ENCODE data around the gene SERPIND1.
"Not testable (repeated sequence)": the region's sequence is repeated elsewhere in the genome, so short reads cannot be mapped to it uniquely, and the experiment has no call there.

Gene SERPIND1

GRCh38 chr22:20729194-20729593 lies 44.7 kb upstream of the SERPIND1 start:
- Histone ChIP-seq H3K36me3 (ENCODE audit: control insufficient read depth, insufficient read depth, low read length) (peaks cover 29% of the 10 kb centered on the region), H3K27me3 (replicated peaks; ENCODE audit: control insufficient read depth, insufficient read depth, low read length) (no peaks in the 10 kb centered on the region), H3K4me3 (replicated peaks; ENCODE audit: low read depth, low read length) (no peak overlapping the region)
- no peak for DNase-seq (ENCODE audit: extremely low read depth, insufficient read length)
- TF ChIP-seq, protein P1, sequence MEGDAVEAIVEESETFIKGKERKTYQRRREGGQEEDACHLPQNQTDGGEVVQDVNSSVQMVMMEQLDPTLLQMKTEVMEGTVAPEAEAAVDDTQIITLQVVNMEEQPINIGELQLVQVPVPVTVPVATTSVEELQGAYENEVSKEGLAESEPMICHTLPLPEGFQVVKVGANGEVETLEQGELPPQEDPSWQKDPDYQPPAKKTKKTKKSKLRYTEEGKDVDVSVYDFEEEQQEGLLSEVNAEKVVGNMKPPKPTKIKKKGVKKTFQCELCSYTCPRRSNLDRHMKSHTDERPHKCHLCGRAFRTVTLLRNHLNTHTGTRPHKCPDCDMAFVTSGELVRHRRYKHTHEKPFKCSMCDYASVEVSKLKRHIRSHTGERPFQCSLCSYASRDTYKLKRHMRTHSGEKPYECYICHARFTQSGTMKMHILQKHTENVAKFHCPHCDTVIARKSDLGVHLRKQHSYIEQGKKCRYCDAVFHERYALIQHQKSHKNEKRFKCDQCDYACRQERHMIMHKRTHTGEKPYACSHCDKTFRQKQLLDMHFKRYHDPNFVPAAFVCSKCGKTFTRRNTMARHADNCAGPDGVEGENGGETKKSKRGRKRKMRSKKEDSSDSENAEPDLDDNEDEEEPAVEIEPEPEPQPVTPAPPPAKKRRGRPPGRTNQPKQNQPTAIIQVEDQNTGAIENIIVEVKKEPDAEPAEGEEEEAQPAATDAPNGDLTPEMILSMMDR (IDR thresholded peaks at IDR 0.05; ENCODE audit: insufficient read depth, low read length, poor library complexity, severe bottlenecking), result no peak

GRCh38 chr22:20732431-20732830 lies 41.5 kb upstream of the SERPIND1 start:
- not testable (repeated sequence) for DNase-seq (ENCODE audit: extremely low read depth, insufficient read length); H3K4me3 ChIP-seq (replicated peaks; ENCODE audit: low read depth, low read length); H3K27me3 ChIP-seq (replicated peaks; ENCODE audit: control insufficient read depth, insufficient read depth, low read length)
- H3K36me3 ChIP-seq (ENCODE audit: control insufficient read depth, insufficient read depth, low read length), result peaks cover 14% of the 10 kb centered on the region

- H3K4me3 ChIP-seq (replicated peaks; ENCODE audit: low read depth, low read length); H3K27me3 ChIP-seq (replicated peaks; ENCODE audit: control insufficient read depth, insufficient read depth, low read length); H3K36me3 ChIP-seq (ENCODE audit: control insufficient read depth, insufficient read depth, low read length); DNase-seq (ENCODE audit: extremely low read depth, insufficient read length): not testable (repeated sequence)
These were observed 38.4 kb upstream of the SERPIND1 start for GRCh38 chr22:20735356-20736162.

- not testable (repeated sequence) for H3K4me3 ChIP-seq (replicated peaks; ENCODE audit: low read depth, low read length); H3K36me3 ChIP-seq (ENCODE audit: control insufficient read depth, insufficient read depth, low read length); DNase-seq (ENCODE audit: extremely low read depth, insufficient read length); H3K27me3 ChIP-seq (replicated peaks; ENCODE audit: control insufficient read depth, insufficient read depth, low read length)
These were observed 37.0 kb upstream of the SERPIND1 start for GRCh38 chr22:20736891-20737290.

GRCh38 chr22:20738394-20739089 lies 35.4 kb upstream of the SERPIND1 start:
- no peak for DNase-seq (ENCODE audit: extremely low read depth, insufficient read length)
- H3K4me3 ChIP-seq (replicated peaks; ENCODE audit: low read depth, low read length), result no peak overlapping the region
- H3K27me3 ChIP-seq (replicated peaks; ENCODE audit: control insufficient read depth, insufficient read depth, low read length), result no peaks in the 10 kb centered on the region
- H3K36me3 ChIP-seq (ENCODE audit: control insufficient read depth, insufficient read depth, low read length), result peaks cover 13% of the 10 kb centered on the region
- TF ChIP-seq, protein P1 (IDR thresholded peaks at IDR 0.05; ENCODE audit: insufficient read depth, low read length, poor library complexity, severe bottlenecking), result no peak

DNA sequence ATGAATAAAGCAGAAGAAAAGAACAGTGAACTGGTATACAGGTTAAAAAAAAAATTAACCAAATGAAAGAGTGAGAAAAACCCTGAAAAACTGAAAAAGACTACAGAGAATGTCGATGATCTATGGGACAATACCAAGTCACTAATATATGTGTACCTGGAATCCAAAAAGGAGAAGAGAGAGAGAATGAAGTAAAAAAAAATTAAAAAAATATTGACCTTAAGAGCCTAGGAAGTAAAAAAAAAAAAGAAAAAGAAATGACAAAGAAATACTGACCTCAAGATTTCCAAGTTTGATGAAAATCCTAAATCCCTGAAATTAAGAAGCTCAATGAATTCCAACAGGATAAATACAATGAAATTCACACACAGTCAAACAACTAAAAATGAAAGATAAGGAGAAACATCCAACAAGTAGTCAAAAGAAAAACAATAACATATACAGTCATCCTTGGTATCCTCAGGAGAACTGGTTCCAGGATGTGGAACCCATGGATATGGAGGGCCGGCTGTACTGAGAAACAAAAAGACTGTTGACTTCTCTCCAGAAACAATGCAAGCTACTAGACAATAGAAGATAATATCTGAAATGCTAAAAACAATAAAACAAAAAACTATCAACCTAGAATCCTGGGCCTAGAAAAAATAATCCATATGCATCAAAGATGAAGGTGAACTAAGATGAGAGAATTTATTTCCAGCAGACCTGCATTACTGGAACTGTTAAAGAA lies 33.5 kb upstream of the SERPIND1 start:
- Histone ChIP-seq H3K4me3 (replicated peaks; ENCODE audit: low read depth, low read length) (no peak overlapping the region), H3K27me3 (replicated peaks; ENCODE audit: control insufficient read depth, insufficient read depth, low read length) (no peaks in the 10 kb centered on the region), H3K36me3 (ENCODE audit: control insufficient read depth, insufficient read depth, low read length) (peaks cover 13% of the 10 kb centered on the region)
- TF ChIP-seq, protein P1 (IDR thresholded peaks at IDR 0.05; ENCODE audit: insufficient read depth, low read length, poor library complexity, severe bottlenecking), result no peak
- DNase-seq (ENCODE audit: extremely low read depth, insufficient read length), result no peak

All from GM06990 (cell line).